HG03521 (cell line): ENCODE results near the gene RTP5.
"Not testable (repeated sequence)": the region's sequence is repeated elsewhere in the genome, so short reads cannot be mapped to it uniquely, and the experiment has no call there.

Source experiments
- ATAC-seq: cut with Tn5 transposase; IDR thresholded peaks from one replicate; pipeline ENCODE4 v1.9.1; 2021; ENCODE audit warnings: mild to moderate bottlenecking, moderate library complexity; ENCODE audit not compliant: unreplicated experiment

The RTP5 gene

GRCh38 chr2:241869087-241869961 is at the start of gene RTP5:
TSS of gene RTP5 (plus strand) at chr2:241869729. CDS start at chr2:241869757, 28 bp downstream.
- no peak for ATAC-seq

GRCh38 chr2:241819947-241820624 is 49.4 kb upstream of the RTP5 start:
- not testable (repeated sequence) for ATAC-seq

GRCh38 chr2:241820625-241821384 is 48.7 kb upstream of the RTP5 start:
- ATAC-seq, result no peak

GRCh38 chr2:241821460-241822263 is 47.9 kb upstream of the RTP5 start:
- ATAC-seq, result no peak

GRCh38 chr2:241822264-241822623 is 47.3 kb upstream of the RTP5 start:
- no peak for ATAC-seq

- ATAC-seq, result not testable (repeated sequence)
These were observed 45.7 kb upstream of the RTP5 start for GRCh38 chr2:241823531-241824437.

- ATAC-seq, result no peak
These were observed 42.1 kb upstream of the RTP5 start for GRCh38 chr2:241827394-241827793.

GRCh38 chr2:241833101-241833663 is 36.3 kb upstream of the RTP5 start:
- no peak for ATAC-seq

- not testable (repeated sequence) for ATAC-seq
These were observed 35.6 kb upstream of the RTP5 start for GRCh38 chr2:241833756-241834526.

GRCh38 chr2:241834527-241835210 is 34.9 kb upstream of the RTP5 start:
- no peak for ATAC-seq

GRCh38 chr2:241835611-241836010 is 33.9 kb upstream of the RTP5 start:
- no peak for ATAC-seq

- ATAC-seq, result no peak
These were observed 33.2 kb upstream of the RTP5 start for GRCh38 chr2:241836292-241836691.

- ATAC-seq, result no peak
These were observed 32.1 kb upstream of the RTP5 start for GRCh38 chr2:241837197-241837965.

GRCh38 chr2:241841181-241842066 is 28.1 kb upstream of the RTP5 start:
- ATAC-seq, result no peak

GRCh38 chr2:241842067-241842415 is 27.5 kb upstream of the RTP5 start:
- no peak for ATAC-seq

GRCh38 chr2:241842620-241843211 is 26.8 kb upstream of the RTP5 start:
- no peak for ATAC-seq
